GM21381 (cell line): ENCODE measurements around the gene CEP85L.

Source experiments
- ATAC-seq: cut with Tn5 transposase; IDR thresholded peaks from one replicate; pipeline ENCODE4 v1.9.1; 2021; ENCODE audit warnings: mild to moderate bottlenecking, moderate library complexity; ENCODE audit not compliant: unreplicated experiment

CEP85L gene

DNA sequence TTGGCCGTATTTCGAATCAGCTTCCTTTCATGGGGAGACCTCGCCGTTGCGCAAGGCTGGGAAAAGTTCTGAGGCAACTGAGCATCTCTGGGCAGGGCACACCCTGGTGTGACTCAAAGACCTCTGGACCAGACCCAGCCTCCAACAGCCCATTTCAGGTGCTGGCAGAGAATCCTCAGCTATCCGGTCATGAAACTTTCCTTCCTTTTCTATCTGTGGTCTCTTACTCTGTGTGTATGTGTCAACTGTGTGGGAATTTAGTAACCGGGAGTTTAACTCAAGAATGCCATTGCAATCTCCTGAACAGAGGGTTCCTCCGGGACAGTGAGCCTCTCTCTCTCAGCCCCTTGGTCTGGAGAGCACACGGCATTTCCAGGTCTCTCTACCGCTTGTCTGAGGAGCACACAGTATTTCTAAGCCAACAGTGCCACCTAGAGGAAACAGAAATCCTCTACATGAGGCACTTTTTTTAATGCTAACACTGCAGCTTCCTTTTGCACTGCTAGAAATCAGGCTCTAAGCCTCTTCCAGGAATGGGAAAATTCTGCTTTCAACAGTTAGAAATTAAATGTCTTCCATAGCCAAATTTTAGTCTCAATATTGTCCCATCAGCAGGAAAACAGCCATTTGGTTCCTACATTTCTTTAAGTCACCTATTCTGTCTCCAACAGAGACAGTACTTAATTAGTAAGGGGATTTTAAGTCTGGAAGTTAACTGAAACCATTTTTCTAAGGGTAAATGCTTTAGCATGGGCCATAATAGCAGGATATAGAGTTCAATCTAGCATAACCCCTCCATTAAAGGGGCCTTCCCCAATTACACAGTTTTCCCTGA lies 70.6 kb downstream of the CEP85L start:
- ATAC-seq, result no peak

DNA sequence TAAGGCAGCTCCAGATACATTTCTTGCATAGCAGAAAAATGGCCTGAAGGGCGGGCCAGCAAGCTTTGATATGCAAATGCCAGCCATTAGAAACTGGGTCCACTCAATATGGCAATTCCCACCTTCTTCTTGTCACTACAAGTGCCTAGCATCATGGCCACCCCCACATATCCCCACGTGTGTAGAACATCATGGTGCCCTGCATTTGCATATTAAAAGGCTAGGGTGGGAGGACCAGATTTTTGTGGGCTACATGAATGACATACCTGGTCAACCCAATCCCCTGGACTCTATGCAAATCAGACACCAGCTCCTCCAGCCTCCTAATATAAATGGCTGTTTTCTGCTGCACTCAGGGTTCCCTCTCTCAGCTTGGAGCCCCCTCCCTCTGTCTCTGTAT lies 71.6 kb downstream of the CEP85L start:
- ATAC-seq, result no peak

DNA sequence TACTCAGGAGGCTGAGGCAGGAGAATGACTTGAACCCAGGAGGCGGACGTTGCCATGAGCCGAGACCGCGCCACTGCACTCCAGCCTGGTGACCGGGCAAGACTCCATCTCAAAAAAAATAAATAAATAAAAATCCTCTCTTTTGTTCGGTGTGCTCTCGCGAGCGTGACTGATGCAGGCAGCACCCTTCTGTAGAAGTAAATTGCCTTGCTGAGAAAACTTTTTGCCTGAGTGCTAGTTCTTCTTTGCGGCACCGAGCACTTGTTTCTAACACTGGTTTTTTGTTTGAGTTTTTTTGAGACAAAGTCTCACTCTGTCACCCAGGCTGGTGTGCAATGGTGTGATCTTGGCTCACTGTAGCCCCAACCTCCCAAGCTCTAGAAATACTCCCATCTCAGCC lies 72.8 kb downstream of the CEP85L start:
- ATAC-seq, result no peak

DNA sequence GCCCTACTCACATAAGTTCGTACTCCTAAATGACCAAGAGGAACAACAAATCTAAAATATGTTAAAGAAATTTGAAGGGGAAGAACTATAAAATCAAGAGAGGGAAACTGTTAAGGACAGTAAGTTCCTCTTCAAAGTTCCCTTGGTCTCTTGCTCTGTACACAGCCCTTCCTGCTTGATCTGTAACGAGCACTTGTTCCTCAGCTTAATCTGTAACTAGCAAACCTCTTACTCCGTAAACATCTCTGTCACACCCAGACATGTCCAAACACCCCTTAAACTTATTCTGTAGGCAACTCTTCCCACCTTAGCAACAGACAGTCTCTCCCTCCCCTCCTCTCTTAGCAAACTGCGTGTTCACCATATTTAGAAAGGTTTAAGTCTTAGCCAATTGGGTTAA lies 73.4 kb downstream of the CEP85L start:
- no peak for ATAC-seq

DNA sequence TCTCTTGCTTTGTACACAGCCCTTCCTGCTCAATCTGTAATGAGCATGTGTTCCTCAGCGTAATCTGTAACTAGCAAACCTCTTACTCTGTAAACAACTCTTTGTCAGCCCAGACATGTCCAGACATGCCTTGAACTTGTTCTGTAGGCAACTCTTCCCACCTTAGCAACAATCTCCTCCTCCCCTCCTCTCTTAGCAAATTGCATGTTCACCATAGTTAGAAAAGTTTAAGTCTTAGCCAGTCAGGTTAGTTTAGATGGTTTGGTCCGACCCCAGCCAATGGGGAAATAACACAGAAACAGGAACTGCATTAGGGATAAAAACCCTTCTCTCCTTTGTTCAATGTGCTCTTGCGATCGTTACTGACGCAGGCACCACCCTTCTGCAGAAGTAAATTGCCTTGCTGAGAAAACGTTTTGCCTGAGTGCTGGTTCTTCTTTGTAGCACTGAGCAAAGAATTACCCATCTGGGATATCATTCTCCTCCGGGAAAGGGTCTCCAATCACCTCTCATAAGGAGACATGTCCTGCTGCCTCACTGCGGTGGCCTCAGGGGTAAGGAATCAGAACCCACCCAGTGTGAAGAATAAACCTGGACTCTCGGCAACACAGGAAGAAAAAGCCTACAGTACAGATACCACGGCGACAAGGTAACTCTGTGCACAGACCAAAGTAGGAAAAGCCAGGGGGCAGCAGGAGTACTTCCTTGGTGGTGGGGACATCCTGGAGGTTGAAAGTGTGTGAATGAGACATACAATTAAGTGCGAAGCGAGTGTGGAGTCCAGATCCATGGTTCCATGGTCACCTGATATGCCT lies 77.1 kb downstream of the CEP85L start:
- no peak for ATAC-seq

DNA sequence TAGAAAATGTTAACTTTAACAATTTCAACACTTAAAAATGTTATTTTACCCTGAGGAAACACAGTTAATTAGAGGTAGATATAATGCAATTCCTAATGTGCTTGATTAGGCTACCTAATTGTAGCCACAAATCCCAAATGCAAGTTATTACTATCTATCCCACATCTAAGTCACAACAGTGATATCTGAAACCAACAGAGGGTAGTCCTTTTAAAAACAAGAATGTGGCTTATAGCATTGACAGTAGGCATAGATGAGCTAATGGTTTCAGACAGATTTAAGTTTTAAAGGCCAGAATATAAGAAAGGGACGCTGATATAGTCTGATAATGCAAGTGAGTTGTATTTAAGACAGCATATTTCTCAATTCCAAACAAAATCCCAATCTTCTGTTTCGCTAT lies 80.3 kb downstream of the CEP85L start:
- ATAC-seq, result no peak

DNA sequence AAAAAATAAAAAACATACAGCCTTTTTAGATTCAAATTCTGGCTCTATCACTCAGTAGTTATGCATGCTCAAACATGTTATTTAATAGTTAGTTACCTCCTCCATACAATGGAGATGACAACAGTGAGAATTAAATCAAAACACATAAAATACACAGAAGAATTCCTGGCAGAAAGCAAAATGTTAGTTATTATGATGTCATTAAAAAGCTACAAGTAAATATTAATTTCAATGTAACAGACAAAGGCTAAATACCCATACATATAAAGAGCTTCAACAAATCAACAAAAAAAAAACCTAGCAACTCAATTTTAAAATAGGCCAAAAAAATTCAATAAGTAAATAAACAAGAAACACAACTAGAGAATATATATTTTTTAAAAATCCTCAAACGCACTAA lies 81.9 kb downstream of the CEP85L start:
- ATAC-seq, result no peak

DNA sequence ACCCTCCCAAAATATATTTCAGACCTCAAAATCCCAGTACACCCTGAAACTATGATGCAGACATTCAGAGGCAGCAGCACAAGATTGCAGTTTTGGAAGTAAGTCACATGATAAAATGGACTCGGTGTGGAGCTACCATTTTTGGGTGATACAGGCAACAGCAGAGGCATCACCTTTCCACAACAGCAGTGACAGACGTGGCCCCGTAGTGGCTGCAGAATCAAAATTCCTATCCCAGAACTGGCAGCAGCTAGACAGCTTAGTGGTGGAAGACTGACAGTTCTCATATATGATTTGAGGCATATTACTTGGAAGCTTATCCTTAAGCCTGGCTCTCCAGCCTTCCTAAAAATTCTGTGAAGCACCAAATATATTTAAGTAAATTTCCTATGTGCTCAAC lies 83.4 kb downstream of the CEP85L start:
- ATAC-seq, result no peak

DNA sequence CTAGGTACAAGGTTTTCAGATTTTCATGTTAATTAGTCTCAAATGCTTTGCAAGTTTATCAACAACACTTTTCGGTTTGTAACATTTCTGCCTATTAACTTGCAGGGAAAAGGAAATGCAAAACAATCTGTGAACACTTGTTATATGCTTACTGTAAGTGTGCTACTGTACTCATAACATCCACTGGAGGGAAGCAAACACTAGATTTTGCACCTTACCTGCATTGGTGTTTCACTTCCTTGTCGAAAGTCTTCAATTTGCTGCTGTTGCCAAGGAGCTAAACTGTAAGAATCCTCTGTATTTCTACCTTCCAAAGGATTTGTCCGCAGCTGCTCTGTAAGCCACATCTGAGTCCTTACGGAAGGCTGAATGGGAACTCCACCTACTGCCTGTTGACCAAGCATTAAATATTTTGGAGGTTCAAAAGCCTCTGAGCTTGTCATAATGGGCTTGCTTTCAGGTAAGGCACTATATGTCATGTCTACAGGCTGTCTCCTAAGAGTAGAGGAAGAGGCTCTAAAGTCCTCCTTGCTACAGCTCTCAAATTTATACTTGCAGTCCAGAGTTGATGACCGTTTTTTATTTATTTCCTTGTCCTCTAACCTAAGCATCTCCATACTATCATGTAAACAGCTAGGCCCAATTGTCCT lies 86.0 kb downstream of the CEP85L start:
- ATAC-seq, result peak; percentile 99

DNA sequence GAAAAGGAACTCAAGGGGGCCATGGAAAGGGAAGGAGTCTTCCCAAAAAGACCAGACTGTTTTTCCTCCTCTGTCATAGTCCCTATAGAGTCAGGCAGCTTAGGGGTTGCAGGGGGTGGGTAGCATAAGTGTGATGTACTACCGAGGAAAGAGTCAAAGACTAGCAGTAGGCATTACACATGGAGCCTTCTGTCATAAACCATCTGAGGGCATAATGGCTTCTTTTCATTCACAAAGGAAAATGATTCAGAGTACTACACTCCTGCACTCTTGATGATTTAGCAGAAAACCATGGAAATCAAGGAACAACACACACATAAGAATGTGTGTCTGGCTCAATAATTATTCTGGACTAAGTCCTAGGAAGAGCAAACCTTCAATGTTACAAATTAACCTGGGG lies 88.4 kb downstream of the CEP85L start:
- no peak for ATAC-seq

DNA sequence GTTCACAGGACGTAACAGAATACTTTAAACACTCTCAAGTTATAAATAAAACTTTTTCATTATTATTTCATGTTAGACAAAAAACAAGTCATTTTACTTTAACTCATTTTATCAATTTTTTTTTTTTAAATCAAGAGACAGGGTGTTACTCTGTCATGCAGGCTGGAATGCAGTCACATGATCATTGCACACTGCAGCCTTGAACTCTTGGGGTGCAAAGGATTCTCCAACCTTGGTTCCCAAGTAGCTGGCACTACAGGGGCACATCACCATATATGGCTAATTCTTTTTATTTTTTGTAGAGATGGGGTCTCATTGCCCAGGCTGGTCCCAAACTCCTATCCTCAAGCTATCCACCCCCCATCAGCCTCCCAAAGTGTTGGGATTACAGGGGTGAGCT lies 89.1 kb downstream of the CEP85L start:
- no peak for ATAC-seq

DNA sequence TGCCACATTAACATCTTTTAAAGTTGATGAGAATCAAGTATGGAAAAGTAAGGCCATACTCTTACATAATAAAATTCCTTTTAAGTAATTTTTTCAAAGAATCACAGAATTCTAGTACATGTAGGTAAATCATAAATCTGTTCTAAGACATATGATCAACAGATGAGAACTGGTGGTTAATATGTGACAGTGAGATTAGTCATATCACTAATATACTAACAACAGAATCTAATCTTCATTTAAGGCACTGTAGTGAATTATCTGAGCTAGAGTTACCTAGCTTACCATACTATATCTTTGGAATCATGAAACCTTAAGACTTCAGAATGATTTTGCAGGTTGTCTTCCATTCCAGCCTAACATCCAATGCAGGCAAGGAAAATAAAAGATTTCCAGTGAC lies 91.7 kb downstream of the CEP85L start:
- peak; percentile 63 for ATAC-seq

DNA sequence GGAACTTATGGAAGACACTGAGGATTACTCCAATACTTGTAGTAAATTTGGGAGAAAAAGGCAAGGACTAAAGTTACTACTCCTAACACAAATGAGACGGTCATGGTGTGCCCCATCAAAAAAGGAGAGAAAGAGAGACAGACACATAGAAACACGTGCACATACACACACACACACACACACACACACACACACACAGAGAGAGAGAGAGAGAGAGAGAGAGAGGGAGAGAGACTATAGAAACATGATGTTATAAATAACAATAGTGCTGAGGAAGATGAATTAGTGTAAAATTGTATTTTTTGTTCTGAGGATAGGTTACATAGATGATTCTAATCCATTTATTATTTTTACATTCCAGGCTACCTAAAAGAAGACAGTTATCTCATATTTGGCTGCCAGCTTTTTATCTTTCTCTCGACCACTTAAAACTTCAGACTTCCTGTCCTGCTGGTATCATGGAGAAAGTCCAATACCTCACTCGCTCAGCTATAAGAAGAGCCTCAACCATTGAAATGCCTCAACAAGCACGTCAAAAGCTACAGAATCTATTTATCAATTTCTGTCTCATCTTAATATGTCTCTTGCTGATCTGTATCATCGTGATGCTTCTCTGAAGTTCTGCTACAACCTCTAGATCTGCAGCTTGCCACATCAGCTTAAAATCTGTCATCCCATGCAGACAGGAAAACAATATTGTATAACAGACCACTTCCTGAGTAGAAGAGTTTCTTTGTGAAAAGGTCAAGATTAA lies 92.8 kb downstream of the CEP85L start:
- peak; percentile 53 for ATAC-seq

DNA sequence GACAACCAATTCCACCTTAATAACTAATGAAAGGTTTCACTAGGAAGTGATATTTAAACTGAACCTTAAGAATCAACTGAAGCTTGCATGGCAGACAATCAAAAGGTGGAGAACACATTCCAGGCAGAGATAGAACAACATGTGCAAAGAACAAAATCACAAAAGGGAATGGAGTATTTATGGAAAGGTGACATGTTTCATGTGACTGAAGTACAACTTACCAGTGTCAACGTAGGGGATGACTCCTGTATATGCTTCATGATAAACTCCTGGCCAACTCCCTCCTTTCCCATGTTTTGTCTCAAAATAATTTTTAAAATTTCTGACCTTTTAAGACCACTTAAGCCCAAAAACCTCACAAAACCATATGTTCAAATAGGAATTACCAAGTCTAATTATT lies 96.7 kb downstream of the CEP85L start:
- no peak for ATAC-seq

DNA sequence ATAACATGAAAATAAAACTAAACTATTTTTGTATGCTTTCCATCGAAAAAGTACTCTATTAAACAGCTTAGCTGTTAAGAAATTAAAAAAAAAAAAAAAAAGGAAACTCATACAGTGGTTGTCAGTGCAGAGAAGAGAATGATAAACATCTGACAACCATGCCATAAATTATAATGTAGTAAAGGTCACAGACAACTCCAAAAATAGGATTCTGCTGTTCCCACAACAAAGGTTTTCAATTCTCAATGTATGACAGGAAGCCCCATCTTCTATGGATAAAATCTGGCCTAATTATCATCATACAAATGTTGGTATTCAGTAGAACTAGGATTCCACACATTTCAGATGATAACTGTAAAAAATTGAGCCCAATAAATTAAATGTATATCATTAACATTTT lies 98.3 kb downstream of the CEP85L start:
- no peak for ATAC-seq

DNA sequence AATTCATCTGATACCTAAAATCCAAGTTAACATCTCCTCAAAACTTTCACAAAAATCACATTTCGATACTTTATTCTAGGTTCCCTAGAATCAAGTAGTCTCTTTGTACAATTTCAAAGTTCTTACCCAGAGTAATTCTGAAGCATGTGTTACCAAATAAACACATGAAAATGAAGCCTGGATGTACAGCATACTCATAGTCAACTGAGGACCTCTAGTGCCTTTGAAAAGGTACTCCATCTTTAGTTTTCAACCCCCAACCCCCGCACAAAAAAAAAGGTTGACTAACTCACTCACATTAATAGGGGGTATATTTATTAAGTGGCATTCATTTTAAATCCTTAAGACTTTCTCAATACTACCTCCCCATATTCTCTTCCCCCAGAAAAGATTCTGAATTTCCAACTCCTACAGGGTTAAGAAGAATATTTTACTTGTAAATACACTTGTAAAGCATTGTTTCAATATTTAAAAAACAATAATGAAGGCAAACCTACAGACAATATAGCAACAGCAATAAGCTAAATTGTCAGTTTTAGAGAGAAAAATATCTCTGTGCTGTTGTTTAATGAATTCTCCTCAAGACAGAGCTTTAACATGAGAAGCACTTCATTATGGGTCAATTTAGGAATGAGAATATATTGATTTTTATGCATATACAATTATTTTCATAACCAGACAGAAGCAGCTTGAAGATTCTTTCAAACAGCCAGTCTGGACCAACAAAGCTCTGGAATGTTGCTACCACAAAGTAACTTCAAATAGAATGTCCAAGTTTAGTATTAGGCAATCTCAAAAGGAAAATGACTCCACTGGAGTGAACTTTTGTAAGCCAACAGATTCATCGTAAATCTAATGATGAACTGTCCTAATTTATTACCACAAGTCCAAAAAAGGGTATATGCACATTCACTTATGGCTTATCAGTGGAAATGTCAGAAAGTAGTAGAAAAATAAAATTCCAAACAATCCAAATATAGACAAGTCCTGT lies 100.0 kb downstream of the CEP85L start:
- peak; percentile 87 for ATAC-seq

DNA sequence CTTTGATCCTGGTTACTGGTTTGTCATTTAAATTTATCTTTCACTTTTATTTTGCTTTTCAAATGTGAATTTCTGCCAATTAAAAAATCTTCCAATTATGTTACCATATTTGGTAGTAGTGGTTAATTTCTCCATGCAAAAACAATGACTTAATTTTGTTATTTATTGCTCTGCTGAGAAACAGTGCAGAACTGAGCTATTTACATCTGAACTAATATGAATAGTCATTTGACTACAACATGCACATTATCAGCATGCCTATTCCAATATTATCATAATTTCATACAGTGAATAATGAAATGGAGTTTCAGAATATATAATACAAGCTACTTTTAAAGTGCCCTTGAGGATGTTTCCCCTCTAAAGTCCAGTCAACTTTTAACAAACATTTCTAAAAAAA lies 102.8 kb downstream of the CEP85L start:
- no peak for ATAC-seq

DNA sequence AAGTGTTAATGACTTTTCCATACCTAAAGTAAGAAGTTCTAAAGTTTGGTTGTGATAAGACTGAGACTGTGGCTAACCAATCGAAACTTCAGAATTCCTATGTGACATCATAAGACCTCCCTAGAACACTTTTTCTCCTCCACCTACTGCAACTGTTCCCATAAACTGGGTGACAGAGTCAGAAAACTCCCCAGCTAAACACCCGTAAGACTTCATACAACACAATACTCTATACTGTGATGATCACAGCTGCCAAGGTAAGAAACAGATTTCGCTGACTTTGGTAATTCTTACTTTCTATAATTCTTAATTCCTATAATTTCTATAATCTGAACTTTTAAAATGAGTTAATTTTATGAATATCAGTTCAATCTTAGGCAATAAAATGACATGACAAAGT lies 103.3 kb downstream of the CEP85L start, which contains the start of gene PLN:
TSS of gene PLN (plus strand) at position 161 of the 400 bp plus-strand sequence. CDS start 10,626 bp downstream, outside the sequence.
- ATAC-seq, result no peak

DNA sequence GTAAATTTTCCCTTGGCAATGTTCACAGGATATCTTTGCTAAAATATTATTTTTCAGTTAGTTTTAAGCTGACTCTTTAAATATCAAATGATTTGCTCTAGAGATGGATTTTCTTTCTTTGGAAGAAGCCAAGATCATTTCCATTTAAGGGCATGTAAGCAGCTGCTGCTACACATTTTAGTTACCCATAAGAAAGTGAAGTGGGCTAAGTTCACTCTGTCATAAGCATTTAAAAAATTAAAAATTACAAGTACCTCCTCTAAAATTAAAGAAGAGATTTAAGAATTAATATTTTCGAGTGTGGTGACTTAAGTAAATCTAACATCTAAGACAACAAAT lies 104.5 kb downstream of the CEP85L start:
- no peak for ATAC-seq
